Lower leg skin (tissue), 4 donors: ENCODE results near the gene ARHGEF11. TPM values are rescaled to one million over a fixed set of nuclear protein-coding genes. Genes with fewer than 3 reads are reported as not detected.

Experiments
- DNase-seq, 2 donors: peaks; one replicate each; pipeline ENCODE4 v3.0.0-alpha.2; 2019; ENCODE audit warnings: low spot score in 2 of 2
- H3K4me3 ChIP-seq: fragments of 200-600 bp; sonication (generic); 2 replicates; pipeline ENCODE4 v1.5.1; 2017; ENCODE audit warnings: mild to moderate bottlenecking, low read depth; ENCODE audit not compliant: poor library complexity, severe bottlenecking
- POLR2A ChIP-seq, 2 donors: fragments of 450-650 bp; IDR thresholded peaks; one replicate each; pipeline ENCODE4 v1.6.1; 2016 to 2017; ENCODE audit warnings: antibody characterized with exemption in 2 of 2, mild to moderate bottlenecking in 1 of 2, moderate library complexity in 1 of 2
- WGBS, 2 donors: methylation state at CpG; one replicate each; pipeline ENCODE4 v1.1.5; 2018; 5-methylcytosine and 5-hydroxymethylcytosine counted together
- intact Hi-C: fragments of 100-400 bp; cut with DNase I; formaldehyde crosslinking; loops from one replicate; pipeline ENCODE4 v1.15.0; 2023; ENCODE audit warnings: low total_unique reads
- total RNA-seq, 4 donors: library from RNA; depleted of rRNA; stranded (reverse); fragments of >200 nt; gene quantifications; one replicate each; pipeline ENCODE4 v1.1.0, GENCODE V29; 2016
- TF ChIP-seq, protein P1 (sequence below), 3 donors: fragments of 450-650 bp; IDR thresholded peaks; one replicate each; pipeline ENCODE4 v1.5.1; 2016; ENCODE audit warnings: antibody characterized with exemption in 3 of 3, mild to moderate bottlenecking in 3 of 3, moderate library complexity in 2 of 3

ARHGEF11 gene
- total RNA-seq, 4 donors from 2014 or later = 16.3 to 30.9 (median 27.3) TPM

DNA sequence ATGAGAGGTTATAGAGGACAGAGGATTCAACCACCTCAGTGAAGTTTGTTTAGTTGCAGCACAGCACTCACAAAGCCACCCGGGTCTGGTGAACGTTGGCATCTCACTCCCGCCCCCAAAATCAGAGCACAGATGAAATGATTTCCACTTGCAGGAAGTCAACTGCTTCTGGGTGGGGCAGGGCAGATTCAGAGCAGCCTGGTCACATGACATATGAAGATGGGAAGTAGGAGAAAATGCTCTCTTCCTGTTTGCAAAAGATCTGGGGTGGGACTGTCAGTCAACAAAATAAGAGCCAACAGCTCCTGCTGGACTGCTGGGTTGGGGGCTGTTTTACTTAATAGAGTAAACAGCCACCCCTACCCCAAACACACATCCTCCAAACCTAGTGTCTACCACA lies 81.9 kb downstream of the ARHGEF11 start:
- TF ChIP-seq, protein P1, sequence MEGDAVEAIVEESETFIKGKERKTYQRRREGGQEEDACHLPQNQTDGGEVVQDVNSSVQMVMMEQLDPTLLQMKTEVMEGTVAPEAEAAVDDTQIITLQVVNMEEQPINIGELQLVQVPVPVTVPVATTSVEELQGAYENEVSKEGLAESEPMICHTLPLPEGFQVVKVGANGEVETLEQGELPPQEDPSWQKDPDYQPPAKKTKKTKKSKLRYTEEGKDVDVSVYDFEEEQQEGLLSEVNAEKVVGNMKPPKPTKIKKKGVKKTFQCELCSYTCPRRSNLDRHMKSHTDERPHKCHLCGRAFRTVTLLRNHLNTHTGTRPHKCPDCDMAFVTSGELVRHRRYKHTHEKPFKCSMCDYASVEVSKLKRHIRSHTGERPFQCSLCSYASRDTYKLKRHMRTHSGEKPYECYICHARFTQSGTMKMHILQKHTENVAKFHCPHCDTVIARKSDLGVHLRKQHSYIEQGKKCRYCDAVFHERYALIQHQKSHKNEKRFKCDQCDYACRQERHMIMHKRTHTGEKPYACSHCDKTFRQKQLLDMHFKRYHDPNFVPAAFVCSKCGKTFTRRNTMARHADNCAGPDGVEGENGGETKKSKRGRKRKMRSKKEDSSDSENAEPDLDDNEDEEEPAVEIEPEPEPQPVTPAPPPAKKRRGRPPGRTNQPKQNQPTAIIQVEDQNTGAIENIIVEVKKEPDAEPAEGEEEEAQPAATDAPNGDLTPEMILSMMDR (IDR thresholded peaks at IDR 0.05) = no peak
- 26 to 45% methylated on average over 3 of the region's 3 CpGs for WGBS, 2 donors
- DNase-seq = peak in 1 of 2 donors; percentile 22
- intact Hi-C loops = no loop called here
- no peak overlapping the region for H3K4me3 ChIP-seq

DNA sequence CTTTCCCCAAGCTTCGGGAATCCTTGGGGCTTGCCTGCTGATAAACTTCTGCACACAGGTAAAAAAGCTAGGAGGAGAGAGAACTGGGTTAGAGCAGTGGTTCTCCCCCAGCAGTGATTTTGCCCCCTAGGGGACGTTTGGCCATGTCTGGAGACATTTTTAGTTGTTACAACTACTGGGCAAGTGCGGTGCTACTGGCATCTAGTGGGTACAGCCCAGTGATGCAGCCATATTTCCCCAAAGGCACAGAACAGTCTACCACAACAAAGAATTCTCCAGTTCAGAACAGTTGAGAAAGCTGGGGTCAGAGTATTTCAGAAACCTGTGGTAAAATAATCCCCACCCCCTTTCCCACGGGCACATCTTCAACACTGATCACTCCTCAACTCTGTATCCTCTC lies 83.8 kb downstream of the ARHGEF11 start:
- no peak for TF ChIP-seq POLR2A (IDR thresholded peaks at IDR 0.05)
- TF ChIP-seq, protein P1 (IDR thresholded peaks at IDR 0.05) = no peak
- no peak overlapping the region for H3K4me3 ChIP-seq
- whole genome bisulfite sequencing, 2 donors = 70 to 81% methylated on average over 4 of the region's 4 CpGs
- intact Hi-C loops = no loop called here
- DNase-seq = no peak

DNA sequence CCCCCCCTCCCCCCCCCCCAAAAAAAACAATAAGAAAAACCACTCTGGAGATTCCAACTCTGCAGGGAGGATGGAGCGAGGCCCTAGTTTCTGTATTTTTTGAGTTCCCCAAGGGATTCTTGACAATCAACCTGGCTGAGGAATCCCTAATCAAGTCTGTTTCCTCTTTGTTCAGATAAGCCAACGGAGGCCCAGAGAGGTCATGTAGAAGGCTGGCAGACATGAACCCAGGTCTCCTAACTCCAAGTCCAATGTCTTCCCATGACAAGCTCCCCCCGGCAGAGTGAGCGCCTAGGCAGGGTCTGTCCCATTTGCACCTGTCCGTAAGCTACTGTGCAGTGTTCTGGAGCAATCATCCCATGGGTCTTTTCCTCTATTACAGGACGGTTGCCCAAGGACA lies 85.6 kb downstream of the ARHGEF11 start:
- WGBS, 2 donors = 93 to 94% methylated on average over 6 of the region's 6 CpGs
- no peak for DNase-seq
- intact Hi-C loops = no loop called here
- H3K4me3 ChIP-seq = no peak overlapping the region
- TF ChIP-seq, protein P1 (IDR thresholded peaks at IDR 0.05) = no peak
- TF ChIP-seq POLR2A (IDR thresholded peaks at IDR 0.05) = no peak

DNA sequence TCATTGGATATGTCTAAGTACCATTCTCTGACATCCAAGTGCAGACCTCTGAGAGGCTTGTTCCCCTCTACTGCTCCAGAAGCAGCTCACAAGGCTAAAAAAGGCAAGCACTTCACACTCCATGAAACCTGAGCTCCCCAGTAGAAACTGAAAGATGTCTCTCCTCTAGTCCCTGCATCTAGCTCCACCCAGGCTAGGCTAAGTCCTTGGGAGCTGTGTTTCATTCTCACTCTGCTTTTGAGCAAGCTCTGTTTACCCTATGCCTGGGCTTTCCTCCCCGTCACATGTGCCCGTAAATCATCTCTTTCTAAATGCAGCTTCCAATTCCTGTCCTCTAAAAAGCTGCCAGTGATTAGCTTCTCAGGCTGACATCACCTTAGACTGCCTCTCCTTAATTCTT lies 86.1 kb downstream of the ARHGEF11 start:
- intact Hi-C loops = no loop called here
- WGBS, 2 donors = 76 to 83% methylated on average over 2 of the region's 2 CpGs
- DNase-seq = no peak
- TF ChIP-seq, protein P1 (IDR thresholded peaks at IDR 0.05) = no peak
- no peak for TF ChIP-seq POLR2A (IDR thresholded peaks at IDR 0.05)
- H3K4me3 ChIP-seq = no peak overlapping the region

DNA sequence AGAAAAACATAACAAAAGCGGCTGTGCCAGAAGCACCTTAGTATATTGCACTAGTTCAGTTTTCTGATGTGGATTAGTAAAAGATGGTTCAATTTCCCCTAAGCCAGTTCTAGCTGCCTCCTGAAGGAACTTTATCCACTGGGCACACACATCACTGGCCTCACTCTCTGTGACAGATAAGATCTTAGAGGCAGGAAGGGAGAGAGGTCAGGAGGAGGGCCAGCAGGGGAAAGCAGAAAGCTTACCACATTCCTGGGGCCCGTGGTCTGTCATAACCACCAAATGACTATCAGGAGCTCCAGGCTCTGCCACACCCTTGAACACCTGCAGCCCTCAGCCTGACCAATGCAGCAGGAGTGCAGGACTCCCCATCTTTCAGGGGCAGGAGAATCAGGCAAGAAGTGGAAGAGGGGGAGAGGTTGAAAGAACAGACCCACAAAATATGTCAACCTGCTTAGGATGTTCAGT lies 87.3 kb downstream of the ARHGEF11 start:
- WGBS, 2 donors = 57 to 66% methylated on average over 2 of the region's 2 CpGs
- intact Hi-C loops = no loop called here
- TF ChIP-seq POLR2A (IDR thresholded peaks at IDR 0.05) = no peak
- TF ChIP-seq, protein P1 (IDR thresholded peaks at IDR 0.05) = no peak
- DNase-seq = no peak
- H3K4me3 ChIP-seq = no peak overlapping the region

DNA sequence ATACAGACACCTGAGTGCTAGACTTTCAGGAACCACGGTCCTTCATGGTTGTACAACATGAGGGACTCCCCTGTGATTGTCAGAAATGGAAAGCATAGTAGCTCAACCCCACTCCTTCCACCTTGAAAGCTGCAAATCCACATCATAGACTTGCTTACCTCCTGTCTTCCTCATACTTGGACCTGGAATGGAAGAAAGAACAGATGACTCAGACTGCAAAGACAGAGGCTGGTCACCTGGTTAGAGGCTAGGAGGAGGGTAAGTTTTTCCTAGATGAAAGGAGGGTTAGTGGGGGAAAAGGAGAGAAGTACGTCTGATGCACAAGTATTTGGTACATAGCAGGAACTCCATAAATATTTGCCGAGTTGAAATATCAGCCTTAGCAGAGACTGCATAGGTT lies 87.9 kb downstream of the ARHGEF11 start:
- intact Hi-C loops = no loop called here
- 91% methylated on average over 3 of the region's 3 CpGs for WGBS, 2 donors
- TF ChIP-seq, protein P1 (IDR thresholded peaks at IDR 0.05) = no peak
- no peak for TF ChIP-seq POLR2A (IDR thresholded peaks at IDR 0.05)

More for the DNA sequence above, 87.9 kb downstream of the ARHGEF11 start:
- DNase-seq = no peak
- H3K4me3 ChIP-seq = no peak overlapping the region
